AG04450 (cell line): ENCODE results near the gene MYO1F. TPM values are rescaled to one million over a fixed set of nuclear protein-coding genes. Genes with fewer than 3 reads are reported as not detected.
A peak's percentile ranks its signal among the peaks of the same experiment; 100 is the strongest.

Experiments
- CTCF ChIA-PET: fragments of 300-600, 350-600 bp; formaldehyde crosslinking; extraction: SDS; loops from one replicate; lab custom pipeline; 2022; ENCODE audit warnings: antibody characterized with exemption, inconsistent platforms; lab: Charles Lee
- POLR2A ChIA-PET: fragments of 350-600 bp; formaldehyde crosslinking; extraction: SDS; loops from one replicate; lab custom pipeline; 2021; ENCODE audit warnings: antibody characterized with exemption, inconsistent platforms; lab: Yijun Ruan, JAX
- DNase-seq: peaks from one replicate; pipeline ENCODE4 v3.0.0-alpha.2; 2011; ENCODE audit warnings: low read depth, low spot score
- H3K27ac ChIP-seq: one replicate; pipeline ENCODE4 v1.5.1; 2012; ENCODE audit warnings: low read depth, low read length, control low read depth
- H3K27me3 ChIP-seq: one replicate; pipeline ENCODE4 v1.6.0; 2012; ENCODE audit warnings: low read length; ENCODE audit not compliant: control insufficient read depth, insufficient read depth
- H3K4me3 ChIP-seq: 2 replicates; pipeline ENCODE4 v1.5.1; 2011; ENCODE audit warnings: mild to moderate bottlenecking, low read depth, low read length, control low read depth
- H3K9me3 ChIP-seq: 2 replicates; pipeline ENCODE4 v1.5.1; 2012; ENCODE audit warnings: low read length; ENCODE audit not compliant: control insufficient read depth, insufficient read depth
- CTCF ChIP-seq: IDR thresholded peaks from 2 replicates; pipeline ENCODE4 v1.5.1; 2011; ENCODE audit warnings: low read depth, low read length, control low read depth, inconsistent platforms
- polyA plus RNA-seq: library from polyadenylated mRNA; depleted of rRNA; stranded (reverse); fragments of >200 nt; gene quantifications from 2 replicates; pipeline ENCODE4 v1.2.3, GENCODE V29; 2011

The MYO1F gene
- polyA plus RNA-seq, 1 experiment, result 0.10 TPM

- no peak for TF ChIP-seq CTCF
- ChIA-PET CTCF (interaction anchor here (0.8 kb wide), 1 partner anchor 9 kb away, joined by 3 read pairs; no protein-coding TSS in a partner anchor), POLR2A (no interaction called here)
- DNase-seq, result no peak
- no peaks in the 10 kb centered on the region; the same call in 1 of the 2 replicates for H3K9me3 ChIP-seq
- H3K27ac ChIP-seq, result no peak overlapping the region
- H3K4me3 ChIP-seq, result no peak overlapping the region
- H3K27me3 ChIP-seq, result no peaks in the 10 kb centered on the region
Measured at GRCh38 chr19:8498295-8498694, 78.9 kb downstream of the MYO1F start.

- H3K27ac ChIP-seq, result no peak overlapping the region
- DNase-seq, result no peak
- TF ChIP-seq CTCF, result no peak
- H3K27me3 ChIP-seq, result no peaks in the 10 kb centered on the region
- no peaks in the 10 kb centered on the region; the same call in 1 of the 2 replicates for H3K9me3 ChIP-seq
- ChIA-PET POLR2A (interaction anchor here (0.7 to 1.1 kb wide), 2 partner anchors 20 to 142 kb away, joined by 3 to 4 read pairs; partner anchors contain the start of gene ZNF414), CTCF (interaction anchor here (0.8 to 1.6 kb wide), 5 partner anchors 11 to 140 kb away, joined by 3 to 5 read pairs (median 3); partner anchors contain the start of gene MARCHF2)
- no peak overlapping the region for H3K4me3 ChIP-seq
Measured at GRCh38 chr19:8494158-8494557, 83.1 kb downstream of the MYO1F start.

GRCh38 chr19:8491574-8491973, 85.7 kb downstream of the MYO1F start:
- Histone ChIP-seq H3K27me3 (no peaks in the 10 kb centered on the region), H3K9me3 (no peaks in the 10 kb centered on the region; the same call in 1 of the 2 replicates), H3K4me3 (no peak overlapping the region), H3K27ac (no peak overlapping the region)
- no peak for DNase-seq
- 0 out of 2 replicates have a peak, but pooled peaks have one; percentile 12 for TF ChIP-seq CTCF
- ChIA-PET POLR2A (no interaction called here), CTCF (no interaction called here)

GRCh38 chr19:8490873-8491272, 86.4 kb downstream of the MYO1F start:
- H3K4me3 ChIP-seq, result no peak overlapping the region
- no peaks in the 10 kb centered on the region for H3K27me3 ChIP-seq
- ChIA-PET POLR2A (no interaction called here), CTCF (no interaction called here)
- TF ChIP-seq CTCF, result no peak
- H3K9me3 ChIP-seq, result no peaks in the 10 kb centered on the region; the same call in 1 of the 2 replicates
- no peak for DNase-seq
- no peak overlapping the region for H3K27ac ChIP-seq

- Histone ChIP-seq H3K4me3 (no peak overlapping the region), H3K27ac (no peak overlapping the region), H3K27me3 (no peaks in the 10 kb centered on the region), H3K9me3 (no peaks in the 10 kb centered on the region; the same call in 1 of the 2 replicates)
- ChIA-PET POLR2A (no interaction called here), CTCF (no interaction called here)
- TF ChIP-seq CTCF, result no peak
- DNase-seq, result no peak
Measured at GRCh38 chr19:8490395-8490760, 86.9 kb downstream of the MYO1F start.
